IMR-90 (cell line): ENCODE measurements around the gene ELK3. TPM values are rescaled to one million over a fixed set of nuclear protein-coding genes. Genes with fewer than 3 reads are reported as not detected.

Experiments used
- ATAC-seq: fragments of 200-7000 bp; cut with Tn5 transposase; 2 replicates; pipeline ENCODE4 v1.9.1; 2020; ENCODE audit warnings: low read depth, mild to moderate bottlenecking, moderate library complexity
- BruUV-seq: library from RNA; stranded (reverse); fragments of 400-500 nt; replicated peaks from 2 replicates; lab custom pipeline; 2021; lab: Mats Ljungman, UMichigan
- CTCF ChIA-PET: fragments of 300-600 bp; formaldehyde crosslinking; extraction: SDS; loops from one replicate; lab custom pipeline; 2021; ENCODE audit warnings: antibody characterized with exemption; lab: Yijun Ruan, JAX
- POLR2A ChIA-PET: fragments of 300-600 bp; sonication (Branson Sonifier 250); formaldehyde crosslinking; loops from one replicate; lab custom pipeline; 2022; ENCODE audit warnings: antibody characterized with exemption; ENCODE audit not compliant: unreplicated experiment; lab: Charles Lee
- DNase-seq: peaks from one replicate; pipeline ENCODE4 v3.0.0; 2013
- H2AFZ ChIP-seq: replicated peaks from 2 replicates; pipeline ENCODE3; 2013; ENCODE audit warnings: low read length, mild to moderate bottlenecking; ENCODE audit not compliant: poor library complexity
- H2AK5ac ChIP-seq: 2 replicates; pipeline ENCODE4 v1.6.1; 2013; ENCODE audit warnings: low read depth, low read length, inconsistent platforms
- H2AK9ac ChIP-seq: replicated peaks from 2 replicates; pipeline ENCODE3; 2013; ENCODE audit warnings: mild to moderate bottlenecking, low read depth, low read length, moderate library complexity; ENCODE audit not compliant: poor library complexity
- H2BK120ac ChIP-seq: 2 replicates; pipeline ENCODE4 v1.6.1; 2013; ENCODE audit warnings: low read depth, low read length, inconsistent platforms
- H2BK15ac ChIP-seq: 3 replicates; pipeline ENCODE4 v1.6.1; 2013; ENCODE audit warnings: low read depth, low read length, inconsistent platforms
- H2BK20ac ChIP-seq: 2 replicates; pipeline ENCODE4 v1.6.1; 2013; ENCODE audit warnings: low read depth, mild to moderate bottlenecking, inconsistent platforms, low read length, moderate library complexity
- H2BK5ac ChIP-seq: 2 replicates; pipeline ENCODE4 v1.6.1; 2013; ENCODE audit warnings: mild to moderate bottlenecking, low read depth, low read length, inconsistent platforms; ENCODE audit not compliant: poor library complexity, severe bottlenecking
- H3K14ac ChIP-seq: replicated peaks from 2 replicates; pipeline ENCODE4 v1.6.1; 2013; ENCODE audit warnings: low read depth, low read length, inconsistent platforms
- H3K18ac ChIP-seq: 2 replicates; pipeline ENCODE4 v1.6.1; 2013; ENCODE audit warnings: low read depth, low read length, control low read depth
- H3K23ac ChIP-seq: 2 replicates; pipeline ENCODE4 v1.6.1; 2013; ENCODE audit warnings: low read depth, low read length, inconsistent platforms
- H3K27ac ChIP-seq: 2 replicates; pipeline ENCODE4 v1.5.1; 2013; ENCODE audit warnings: mild to moderate bottlenecking, control low read depth, low read length; ENCODE audit not compliant: insufficient read depth
- H3K27me3 ChIP-seq: 2 replicates; pipeline ENCODE4 v1.6.1; 2013; ENCODE audit warnings: low read length; ENCODE audit not compliant: control insufficient read depth, insufficient read depth
- H3K36me3 ChIP-seq: 2 replicates; pipeline ENCODE4 v1.6.1; 2013; ENCODE audit warnings: low read length, mixed read lengths; ENCODE audit not compliant: control insufficient read depth, insufficient read depth
- H3K4ac ChIP-seq: 2 replicates; pipeline ENCODE4 v1.6.1; 2013; ENCODE audit warnings: low read depth, low read length, inconsistent platforms
- H3K4me1 ChIP-seq: 2 replicates; pipeline ENCODE4 v1.6.1; 2013; ENCODE audit warnings: low read length, mixed read lengths; ENCODE audit not compliant: control insufficient read depth, insufficient read depth
- H3K4me2 ChIP-seq: 2 replicates; pipeline ENCODE4 v1.6.1; 2013; ENCODE audit warnings: low read depth, mild to moderate bottlenecking, control low read depth, low read length, moderate library complexity
- H3K4me3 ChIP-seq: 2 replicates; pipeline ENCODE4 v1.5.1; 2013; ENCODE audit warnings: low read depth, mild to moderate bottlenecking, control low read depth, low read length, moderate library complexity; ENCODE audit not compliant: insufficient read depth
- H3K56ac ChIP-seq: 2 replicates; pipeline ENCODE4 v1.6.1; 2013; ENCODE audit warnings: low read length, inconsistent platforms; ENCODE audit not compliant: insufficient read depth; ENCODE audit errors: extremely low read depth
- H3K79me1 ChIP-seq, 2 experiments: 2 replicates each; pipeline ENCODE4 v1.6.1; 2013; ENCODE audit warnings: low read length in 2 of 2, inconsistent platforms in 1 of 2, low read depth in 1 of 2
- H3K9ac ChIP-seq: 2 replicates; pipeline ENCODE4 v1.6.1; 2013; ENCODE audit warnings: low read depth, low read length, control low read depth
- H3K9me1 ChIP-seq: 2 replicates; pipeline ENCODE4 v1.6.1; 2013; ENCODE audit warnings: low read length, inconsistent platforms; ENCODE audit not compliant: insufficient read depth
- H3K9me3 ChIP-seq: 2 replicates; pipeline ENCODE4 v1.6.1; 2013; ENCODE audit warnings: low read length; ENCODE audit not compliant: control insufficient read depth, insufficient read depth
- H4K20me1 ChIP-seq: 2 replicates; pipeline ENCODE4 v1.6.1; 2013; ENCODE audit warnings: low read length, inconsistent platforms; ENCODE audit not compliant: insufficient read depth
- H4K5ac ChIP-seq: 2 replicates; pipeline ENCODE4 v1.6.1; 2013; ENCODE audit warnings: mild to moderate bottlenecking, low read depth, low read length, control low read depth
- H4K8ac ChIP-seq, 2 experiments: 2 replicates each; pipeline ENCODE4 v1.6.1; 2013; ENCODE audit warnings: low read depth in 2 of 2, low read length in 2 of 2, control low read depth in 1 of 2, inconsistent platforms in 1 of 2
- H4K91ac ChIP-seq: 2 replicates; pipeline ENCODE4 v1.6.1; 2013; ENCODE audit warnings: low read depth, low read length, inconsistent platforms; ENCODE audit not compliant: insufficient read depth
- BHLHE40 ChIP-seq: fragments of 150-350 bp; IDR thresholded peaks from 2 replicates; pipeline ENCODE4 v1.6.1; 2016; ENCODE audit warnings: mild to moderate bottlenecking, low read depth, low read length
- CEBPB ChIP-seq: IDR thresholded peaks from 2 replicates; pipeline ENCODE4 v1.6.1; 2012; ENCODE audit warnings: low read depth, low read length, improper control_type of control experiment
- CHD1 ChIP-seq: IDR thresholded peaks from 2 replicates; pipeline ENCODE4 v1.6.1; 2012; ENCODE audit warnings: low read depth, low read length, improper control_type of control experiment
- FOS ChIP-seq: fragments of 150-350 bp; IDR thresholded peaks from 2 replicates; pipeline ENCODE4 v1.6.1; 2016; ENCODE audit warnings: low read depth, low read length
- NFE2L2 ChIP-seq: fragments of 150-350 bp; IDR thresholded peaks from 2 replicates; pipeline ENCODE4 v1.6.1; 2016; ENCODE audit warnings: low read depth, mild to moderate bottlenecking, low read length
- POLR2A ChIP-seq: IDR thresholded peaks from 2 replicates; pipeline ENCODE4 v1.6.1; 2012; ENCODE audit warnings: mild to moderate bottlenecking, low read depth, low read length
- RAD21 ChIP-seq: IDR thresholded peaks from 2 replicates; pipeline ENCODE4 v1.6.1; 2012; ENCODE audit warnings: low read length, improper control_type of control experiment
- RCOR1 ChIP-seq: IDR thresholded peaks from 2 replicates; pipeline ENCODE4 v1.6.1; 2012; ENCODE audit warnings: mild to moderate bottlenecking, low read length, improper control_type of control experiment; ENCODE audit not compliant: insufficient replicate concordance
- RFX5 ChIP-seq: IDR thresholded peaks from 2 replicates; pipeline ENCODE4 v1.8.0; 2012; ENCODE audit warnings: low read depth, mild to moderate bottlenecking, low read length, moderate library complexity
- SMC3 ChIP-seq: fragments of 150-350 bp; IDR thresholded peaks from 2 replicates; pipeline ENCODE4 v1.6.1; 2016; ENCODE audit warnings: low read depth, mild to moderate bottlenecking, antibody characterized with exemption, low read length, moderate library complexity
- WGBS, 2 experiments: methylation state at CpG; one replicate each; pipeline versions ENCODE4 v1.1.5 to v1.1.7; 2013; ENCODE audit warnings: missing lambda C conversion rate in 2 of 2; ENCODE audit not compliant: insufficient read length in 1 of 2; ENCODE audit errors: extremely low coverage in 2 of 2; 5-methylcytosine and 5-hydroxymethylcytosine counted together
- dilution Hi-C: fragments of 300-500 bp; cut with HindIII; formaldehyde crosslinking; loops from one replicate; pipeline ENCODE4 v1.14.3; 2018; ENCODE audit warnings: low sequenced_read_pairs; ENCODE audit not compliant: unreplicated experiment
- in situ Hi-C: fragments of 300-500 bp; cut with MboI; formaldehyde crosslinking; loops from 3 replicates; pipeline ENCODE4 v1.14.3; 2019; ENCODE audit warnings: low sequenced_read_pairs, inconsistent platforms, mixed read lengths
- intact Hi-C: fragments of 100-400 bp; cut with micrococcal nuclease; formaldehyde crosslinking; loops from 2 replicates; pipeline ENCODE4 v1.10.0; 2022
- polyA plus RNA-seq, 3 experiments: library from polyadenylated mRNA; depleted of rRNA; stranded (reverse); fragments of >200 nt; gene quantifications; 2 replicates each; pipeline ENCODE4 v1.2.3, GENCODE V29; 2012; ENCODE audit warnings: low replicate concordance in 1 of 3
- total RNA-seq: library from RNA; depleted of rRNA; stranded (reverse); fragments of >200 nt; gene quantifications from 2 replicates; pipeline ENCODE4 v1.2.3, GENCODE V29; 2012
- TF ChIP-seq, protein P1 (sequence below): fragments of 150-350 bp; IDR thresholded peaks from 2 replicates; pipeline ENCODE4 v1.6.1; 2016; ENCODE audit warnings: low read depth, mild to moderate bottlenecking, low read length, moderate library complexity, borderline replicate concordance

Gene ELK3
- total and polyA plus RNA-seq, 2 of the 4 experiments (the other 2 are of a cell fraction): 14.5 to 27.5 TPM

GRCh38 chr12:96248136-96248931 is 54.2 kb downstream of the ELK3 start:
- WGBS, 2 experiments: 92% methylated on average over 12 of the region's 17 CpGs; no CpG with 5 or more reads in 1 of the 2 experiments
- DNase-seq: no peak
- H4K20me1 ChIP-seq: peaks cover 51% of the 10 kb centered on the region
- no peak overlapping the region for H3K4ac ChIP-seq
- no TSS peak for BruUV-seq
- H3K4me1 ChIP-seq: peaks cover 7% of the 10 kb centered on the region
- H2AK9ac ChIP-seq: no peak overlapping the region
- H3K27ac ChIP-seq: no peak overlapping the region
- no peak overlapping the region for H2BK20ac ChIP-seq
- ChIA-PET POLR2A (no interaction called here), CTCF (interaction anchor here (0.5 kb wide), 1 partner anchor 10 kb away, joined by 3 read pairs; no protein-coding TSS in a partner anchor)
- dilution Hi-C loops: no loop called here
- H2AK5ac ChIP-seq: no peak overlapping the region
- TF ChIP-seq FOS (no peak), CEBPB (no peak), RCOR1 (no peak), RAD21 (no peak), SMC3 (no peak), POLR2A (no peak), CHD1 (no peak), BHLHE40 (no peak), RFX5 (no peak), NFE2L2 (no peak)
- TF ChIP-seq, protein P1, sequence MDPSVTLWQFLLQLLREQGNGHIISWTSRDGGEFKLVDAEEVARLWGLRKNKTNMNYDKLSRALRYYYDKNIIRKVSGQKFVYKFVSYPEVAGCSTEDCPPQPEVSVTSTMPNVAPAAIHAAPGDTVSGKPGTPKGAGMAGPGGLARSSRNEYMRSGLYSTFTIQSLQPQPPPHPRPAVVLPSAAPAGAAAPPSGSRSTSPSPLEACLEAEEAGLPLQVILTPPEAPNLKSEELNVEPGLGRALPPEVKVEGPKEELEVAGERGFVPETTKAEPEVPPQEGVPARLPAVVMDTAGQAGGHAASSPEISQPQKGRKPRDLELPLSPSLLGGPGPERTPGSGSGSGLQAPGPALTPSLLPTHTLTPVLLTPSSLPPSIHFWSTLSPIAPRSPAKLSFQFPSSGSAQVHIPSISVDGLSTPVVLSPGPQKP: no peak
- no peak for ATAC-seq
- H3K36me3 ChIP-seq: peaks cover 40% of the 10 kb centered on the region
- H3K23ac ChIP-seq: no peak overlapping the region
- peaks cover 16% of the 10 kb centered on the region for H3K9me1 ChIP-seq
- intact Hi-C loops: no loop called here
- no peak overlapping the region for H3K4me3 ChIP-seq
- no peak overlapping the region for H4K8ac ChIP-seq
- H2BK120ac ChIP-seq: no peak overlapping the region
- H2BK15ac ChIP-seq: no peak overlapping the region
- H3K79me1 ChIP-seq: peaks cover 31 to 88% of the 10 kb centered on the region in 2 experiments
- in situ Hi-C loops: no loop called here
- H2AFZ ChIP-seq: no peak overlapping the region
- H3K14ac ChIP-seq: no peak overlapping the region
- H3K4me2 ChIP-seq: no peak overlapping the region
- no peaks in the 10 kb centered on the region for H3K27me3 ChIP-seq
- H3K56ac ChIP-seq: no peak overlapping the region
- H3K18ac ChIP-seq: no peak overlapping the region
- no peak overlapping the region for H2BK5ac ChIP-seq
- no peak overlapping the region for H4K5ac ChIP-seq
- no peaks in the 10 kb centered on the region for H3K9me3 ChIP-seq
- no peak overlapping the region for H3K9ac ChIP-seq
- no peak overlapping the region for H4K91ac ChIP-seq
